ENCODE data around the gene NFIL3. TPM values are rescaled to one million over a fixed set of nuclear protein-coding genes. Genes with fewer than 3 reads are reported as not detected.

NFIL3 gene
- total RNA-seq, 2 donors from 2014 or later, result 24.6 to 57.8 TPM

DNA sequence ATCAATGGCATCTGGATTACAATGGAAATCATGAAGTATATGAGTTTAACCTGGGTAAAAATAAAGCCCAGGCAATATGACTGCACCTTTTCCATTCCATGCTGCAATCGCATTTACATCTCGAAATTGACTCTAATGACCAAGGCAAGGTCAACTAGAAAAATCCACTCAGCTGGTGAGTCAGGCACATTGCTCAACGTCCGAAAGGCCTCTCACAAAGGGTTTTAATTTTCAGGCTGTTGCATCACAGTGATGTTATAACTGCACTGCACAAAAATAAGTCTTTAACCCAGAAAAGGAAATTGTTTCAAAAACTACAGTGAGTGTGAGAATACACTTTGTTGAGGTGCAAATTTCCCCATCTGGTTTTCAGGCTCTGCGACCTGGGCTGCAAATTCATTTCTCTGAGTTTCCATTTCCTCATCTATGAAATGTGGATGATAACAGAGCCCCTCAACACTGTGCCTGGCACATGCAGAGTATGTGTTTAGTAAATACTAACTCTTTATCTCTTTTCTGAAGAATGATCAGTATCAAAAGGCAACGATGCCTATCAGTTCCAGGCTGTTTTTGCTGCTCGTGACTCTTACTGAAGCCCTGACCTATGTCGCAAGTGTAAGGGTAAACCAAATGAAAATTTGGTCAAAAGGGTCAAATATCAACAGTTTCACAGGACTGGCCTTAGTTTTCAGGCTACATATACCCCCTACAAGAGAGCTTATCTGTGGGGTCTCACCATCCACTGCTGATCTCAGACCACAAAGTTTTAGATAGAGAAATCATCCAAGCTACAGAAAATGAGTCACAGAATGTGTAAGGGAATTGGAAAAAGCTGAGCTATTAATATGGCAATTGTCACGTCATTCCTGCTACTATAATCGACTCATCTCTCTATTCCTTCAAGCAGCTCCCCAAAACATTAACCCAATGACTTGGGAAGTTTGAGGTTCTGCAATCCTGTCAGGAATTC is 4.1 kb downstream of the NFIL3 start:
- H3K4me3 ChIP-seq, result no peak overlapping the region
- H3K4me1 ChIP-seq (ENCODE audit: control insufficient read depth in 1 of 2, low read depth in 2 of 2), result peaks cover 22 to 35% of the 10 kb centered on the region in 2 donors
- ATAC-seq (ENCODE audit: insufficient number of reproducible peaks, low FRiP score, low read depth) (peak; percentile 34), DNase-seq (ENCODE audit: low spot score) (peak; percentile 40)
- H3K9me3 ChIP-seq, result no peaks in the 10 kb centered on the region
- no peaks in the 10 kb centered on the region for H3K36me3 ChIP-seq
- TF ChIP-seq, protein P1, sequence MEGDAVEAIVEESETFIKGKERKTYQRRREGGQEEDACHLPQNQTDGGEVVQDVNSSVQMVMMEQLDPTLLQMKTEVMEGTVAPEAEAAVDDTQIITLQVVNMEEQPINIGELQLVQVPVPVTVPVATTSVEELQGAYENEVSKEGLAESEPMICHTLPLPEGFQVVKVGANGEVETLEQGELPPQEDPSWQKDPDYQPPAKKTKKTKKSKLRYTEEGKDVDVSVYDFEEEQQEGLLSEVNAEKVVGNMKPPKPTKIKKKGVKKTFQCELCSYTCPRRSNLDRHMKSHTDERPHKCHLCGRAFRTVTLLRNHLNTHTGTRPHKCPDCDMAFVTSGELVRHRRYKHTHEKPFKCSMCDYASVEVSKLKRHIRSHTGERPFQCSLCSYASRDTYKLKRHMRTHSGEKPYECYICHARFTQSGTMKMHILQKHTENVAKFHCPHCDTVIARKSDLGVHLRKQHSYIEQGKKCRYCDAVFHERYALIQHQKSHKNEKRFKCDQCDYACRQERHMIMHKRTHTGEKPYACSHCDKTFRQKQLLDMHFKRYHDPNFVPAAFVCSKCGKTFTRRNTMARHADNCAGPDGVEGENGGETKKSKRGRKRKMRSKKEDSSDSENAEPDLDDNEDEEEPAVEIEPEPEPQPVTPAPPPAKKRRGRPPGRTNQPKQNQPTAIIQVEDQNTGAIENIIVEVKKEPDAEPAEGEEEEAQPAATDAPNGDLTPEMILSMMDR (IDR thresholded peaks at IDR 0.05), result no peak
- H3K27ac ChIP-seq, result no peak overlapping the region
- no peaks in the 10 kb centered on the region for H3K27me3 ChIP-seq (replicated peaks; ENCODE audit: insufficient read depth)

DNA sequence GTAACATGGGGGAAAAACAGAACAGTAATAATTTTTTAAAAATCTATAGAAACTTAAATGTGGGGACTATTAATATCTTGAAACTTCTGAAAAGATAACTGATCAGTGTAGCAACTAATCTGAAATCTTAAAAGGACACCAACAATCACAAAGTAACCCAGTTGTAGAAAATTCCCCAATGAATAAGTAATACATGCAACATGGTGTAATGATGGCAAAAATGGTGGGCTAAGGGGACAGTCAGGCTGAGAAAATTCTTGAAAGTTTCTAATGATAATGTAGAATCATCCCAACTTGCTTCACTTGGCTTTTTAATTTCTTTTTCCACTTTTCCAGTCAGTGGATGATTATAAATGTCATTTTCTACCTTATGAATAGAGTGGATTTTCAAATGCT is 5.4 kb downstream of the NFIL3 start:
- Histone ChIP-seq H3K4me3 (no peak overlapping the region), H3K9me3 (no peaks in the 10 kb centered on the region), H3K27ac (no peak overlapping the region), H3K36me3 (no peaks in the 10 kb centered on the region), H3K27me3 (replicated peaks; ENCODE audit: insufficient read depth) (no peaks in the 10 kb centered on the region), H3K4me1 (ENCODE audit: control insufficient read depth in 1 of 2, low read depth in 2 of 2) (peaks cover 22 to 35% of the 10 kb centered on the region in 2 donors)
- TF ChIP-seq, protein P1 (IDR thresholded peaks at IDR 0.05), result no peak
- DNase-seq (ENCODE audit: low spot score) (no peak), ATAC-seq (ENCODE audit: insufficient number of reproducible peaks, low FRiP score, low read depth) (no peak)

DNA sequence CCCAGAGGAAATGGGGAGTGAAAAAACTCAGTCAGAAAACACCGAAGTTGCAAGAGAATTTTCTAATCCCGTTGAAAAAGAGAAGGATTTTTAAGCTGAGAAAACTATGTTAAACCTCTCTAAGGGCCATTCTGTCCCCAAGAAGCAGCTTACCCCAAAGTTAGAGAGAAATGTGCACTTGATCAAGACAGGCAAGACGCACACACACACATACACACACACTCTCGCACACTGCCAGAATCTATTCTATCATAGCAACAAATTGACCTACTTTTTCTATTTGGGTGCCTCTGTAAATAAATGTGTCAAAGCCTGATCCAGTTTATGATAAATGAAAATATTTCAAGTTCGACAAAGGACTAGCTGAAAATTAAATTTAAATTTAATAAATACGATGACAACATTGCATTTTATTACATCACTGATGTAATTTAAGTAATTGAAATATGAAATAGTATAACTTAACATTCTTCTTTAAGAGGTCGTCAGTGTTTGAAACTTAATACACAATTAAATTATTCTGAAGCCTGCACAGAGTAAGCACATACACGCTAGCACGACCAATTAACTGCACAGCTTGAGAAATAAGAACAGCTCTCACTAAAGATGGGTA is 5.9 kb downstream of the NFIL3 start:
- Histone ChIP-seq H3K4me1 (ENCODE audit: control insufficient read depth in 1 of 2, low read depth in 2 of 2) (peaks cover 22 to 35% of the 10 kb centered on the region in 2 donors), H3K4me3 (no peak overlapping the region), H3K27me3 (replicated peaks; ENCODE audit: insufficient read depth) (no peaks in the 10 kb centered on the region), H3K36me3 (no peaks in the 10 kb centered on the region), H3K9me3 (no peaks in the 10 kb centered on the region), H3K27ac (no peak overlapping the region)
- DNase-seq (ENCODE audit: low spot score), result no peak
- no peak for ATAC-seq (ENCODE audit: insufficient number of reproducible peaks, low FRiP score, low read depth)
- TF ChIP-seq, protein P1 (IDR thresholded peaks at IDR 0.05), result no peak

DNA sequence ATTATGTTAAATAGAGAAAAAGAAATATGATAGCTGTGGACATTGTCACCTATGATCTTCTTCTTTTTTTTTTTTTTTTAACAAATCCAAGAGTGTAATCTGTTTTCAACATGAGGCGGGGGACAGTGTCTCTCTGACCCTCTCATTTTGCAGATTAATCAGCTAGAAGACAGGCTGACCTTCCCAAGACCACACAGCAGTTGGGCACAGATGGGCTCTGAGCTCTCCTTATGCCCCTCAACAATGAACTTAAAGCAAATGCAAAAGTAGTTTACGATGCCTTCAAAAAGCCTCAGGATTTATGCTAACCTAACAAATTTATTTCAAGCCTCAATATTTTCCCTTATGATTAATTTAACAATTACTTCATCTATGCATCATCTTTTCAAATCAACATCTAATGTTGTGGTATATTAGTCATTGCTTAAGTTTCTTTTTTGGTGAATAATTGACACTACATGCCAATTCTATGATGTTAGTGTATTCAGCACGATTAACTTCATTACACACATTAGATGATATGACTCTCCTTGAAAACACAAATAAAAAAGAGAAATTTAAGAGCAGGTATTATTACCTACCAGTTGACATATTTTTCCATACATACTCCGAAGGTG is 7.4 kb downstream of the NFIL3 start:
- Histone ChIP-seq H3K27me3 (replicated peaks; ENCODE audit: insufficient read depth) (no peaks in the 10 kb centered on the region), H3K36me3 (no peaks in the 10 kb centered on the region), H3K9me3 (no peaks in the 10 kb centered on the region), H3K27ac (no peak overlapping the region), H3K4me1 (ENCODE audit: control insufficient read depth in 1 of 2, low read depth in 2 of 2) (peaks cover 22 to 35% of the 10 kb centered on the region in 2 donors), H3K4me3 (no peak overlapping the region)
- TF ChIP-seq, protein P1 (IDR thresholded peaks at IDR 0.05), result no peak
- ATAC-seq (ENCODE audit: insufficient number of reproducible peaks, low FRiP score, low read depth) (no peak), DNase-seq (ENCODE audit: low spot score) (no peak)

DNA sequence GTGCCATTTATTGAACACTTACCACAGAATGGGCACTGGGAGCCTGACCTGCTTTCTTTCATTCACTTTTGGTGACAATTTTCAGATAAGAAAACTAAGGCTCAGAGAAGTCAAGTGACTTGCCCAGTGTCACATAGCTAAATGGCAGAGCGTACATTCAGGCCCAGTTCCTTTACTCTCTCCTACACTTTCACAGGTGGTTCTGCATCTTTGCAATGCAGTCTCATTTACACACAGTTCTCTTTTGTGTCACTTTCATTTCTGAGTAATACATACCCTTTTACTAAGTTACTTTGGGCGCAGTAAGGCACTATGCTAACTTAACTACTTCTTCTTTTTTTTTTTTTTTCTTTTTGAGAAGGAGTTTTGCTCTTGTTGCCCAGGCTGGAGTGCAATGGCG is 8.3 kb downstream of the NFIL3 start:
- ATAC-seq (ENCODE audit: insufficient number of reproducible peaks, low FRiP score, low read depth) (no peak), DNase-seq (ENCODE audit: low spot score) (no peak)
- TF ChIP-seq, protein P1 (IDR thresholded peaks at IDR 0.05), result no peak
- Histone ChIP-seq H3K27me3 (replicated peaks; ENCODE audit: insufficient read depth) (no peaks in the 10 kb centered on the region), H3K9me3 (no peaks in the 10 kb centered on the region), H3K4me1 (ENCODE audit: control insufficient read depth in 1 of 2, low read depth in 2 of 2) (peaks cover 18 to 28% of the 10 kb centered on the region in 2 donors), H3K27ac (no peak overlapping the region), H3K36me3 (peaks cover 3% of the 10 kb centered on the region), H3K4me3 (no peak overlapping the region)

All from thoracic aorta (tissue), 2 donors.